GM12892 (cell line): Measurements from ENCODE around the gene KRT74.

ENCODE experiments used
- POLR2A ChIP-seq: IDR thresholded peaks from 2 replicates; pipeline ENCODE4 v1.6.1; 2011; ENCODE audit warnings: low read depth, low read length, control low read depth
- POLR2AphosphoS5 ChIP-seq: IDR thresholded peaks from 2 replicates; pipeline ENCODE4 v1.6.1; 2011; ENCODE audit warnings: low read depth, low read length, control low read depth

- TF ChIP-seq POLR2A (no peak), POLR2AphosphoS5 (no peak)
Observed at GRCh38 chr12:52605542-52605941, 31.9 kb upstream of the KRT74 start.
